GM18858 (cell line): ENCODE measurements around the gene ALDH5A1.
"Not testable (repeated sequence)": the region's sequence is repeated elsewhere in the genome, so short reads cannot be mapped to it uniquely, and the experiment has no call there.

Source experiments
- ATAC-seq: cut with Tn5 transposase; IDR thresholded peaks from one replicate; pipeline ENCODE4 v1.9.1; 2021; ENCODE audit not compliant: unreplicated experiment

ALDH5A1 gene

GRCh38 chr6:24484657-24485323 lies 10.0 kb upstream of the ALDH5A1 start:
- ATAC-seq, result no peak

DNA sequence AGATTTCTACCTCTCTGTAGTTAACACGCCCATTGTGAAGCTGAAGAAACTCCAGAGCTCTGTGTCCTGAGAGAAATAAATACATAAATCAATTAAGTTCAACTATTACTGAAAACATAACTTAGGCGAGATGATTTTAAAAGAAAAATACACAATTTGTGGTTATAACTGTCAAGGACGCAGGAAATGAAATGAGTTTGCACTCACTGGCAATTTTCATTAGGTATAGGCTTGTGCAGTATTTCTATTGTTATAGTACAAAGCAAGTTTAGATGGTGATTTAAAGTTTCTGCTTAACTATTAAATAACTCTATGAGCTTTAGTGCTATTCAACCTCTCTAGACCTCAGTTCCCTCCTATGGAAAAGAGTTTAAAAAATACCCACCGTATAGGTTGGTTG lies 8.7 kb upstream of the ALDH5A1 start:
- no peak for ATAC-seq

GRCh38 chr6:24489470-24489869 lies 5.3 kb upstream of the ALDH5A1 start, which contains the start of gene GPLD1:
TSS of gene GPLD1 (minus strand) at chr6:24489578. CDS start at chr6:24489511, 67 bp downstream.
- no peak for ATAC-seq

DNA sequence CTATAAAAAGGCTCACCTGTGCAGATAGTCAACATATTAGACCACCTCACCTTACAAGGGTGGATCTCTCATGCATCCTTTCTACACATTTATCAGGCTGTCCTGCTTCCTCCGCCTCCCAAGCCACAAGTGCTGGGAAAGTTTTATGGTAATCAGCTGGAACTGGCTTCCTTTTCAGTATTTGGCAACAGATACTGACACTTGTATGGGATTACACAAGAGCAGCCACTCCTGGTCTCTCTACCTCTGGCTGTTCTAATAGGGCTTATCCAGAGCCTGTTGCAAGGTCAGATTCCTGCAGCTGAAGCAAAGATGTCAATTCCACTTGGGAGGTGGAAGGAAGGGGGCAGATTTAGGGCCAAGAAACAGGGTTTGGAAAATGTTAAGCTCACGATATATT lies 4.9 kb upstream of the ALDH5A1 start:
- no peak for ATAC-seq

DNA sequence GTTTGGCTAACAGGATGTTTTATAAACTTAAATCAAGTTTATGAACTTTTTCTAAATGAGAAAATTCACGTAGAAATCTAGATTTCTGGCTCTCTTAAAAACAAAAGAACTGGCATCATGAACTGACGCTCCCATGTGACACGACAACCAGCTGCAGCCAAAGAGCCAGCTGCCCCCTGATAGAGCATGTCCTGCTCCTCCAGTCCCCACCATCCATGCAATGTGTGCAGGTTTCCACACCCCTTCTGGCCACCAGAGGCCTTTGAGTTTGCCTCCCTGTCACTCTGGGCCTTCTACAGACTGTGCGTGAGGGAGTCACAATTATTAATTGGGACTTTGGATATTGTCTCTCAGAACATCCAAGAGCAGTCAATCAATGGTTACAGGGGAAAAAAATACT lies 3.8 kb upstream of the ALDH5A1 start:
- no peak for ATAC-seq

DNA sequence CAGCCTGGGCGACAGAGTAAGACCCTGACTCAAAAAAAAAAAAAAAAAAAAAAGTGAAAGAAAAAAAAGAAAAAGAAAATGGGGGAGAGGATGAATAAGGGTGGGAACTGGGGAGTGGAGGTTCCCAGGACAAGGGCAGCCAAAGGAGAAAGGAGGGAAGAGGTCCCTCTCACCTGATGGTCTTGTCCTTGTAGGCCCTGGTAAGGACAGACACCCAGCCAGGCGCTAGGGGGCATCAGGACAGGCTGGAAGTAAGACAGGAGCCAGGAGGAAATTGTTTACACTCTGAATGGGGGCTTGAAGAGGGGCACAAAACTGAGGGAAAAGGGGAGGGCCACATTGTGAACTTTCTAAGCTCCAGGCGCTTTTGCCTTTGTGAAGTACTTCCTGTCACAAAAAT lies 2.3 kb upstream of the ALDH5A1 start:
- no peak for ATAC-seq

DNA sequence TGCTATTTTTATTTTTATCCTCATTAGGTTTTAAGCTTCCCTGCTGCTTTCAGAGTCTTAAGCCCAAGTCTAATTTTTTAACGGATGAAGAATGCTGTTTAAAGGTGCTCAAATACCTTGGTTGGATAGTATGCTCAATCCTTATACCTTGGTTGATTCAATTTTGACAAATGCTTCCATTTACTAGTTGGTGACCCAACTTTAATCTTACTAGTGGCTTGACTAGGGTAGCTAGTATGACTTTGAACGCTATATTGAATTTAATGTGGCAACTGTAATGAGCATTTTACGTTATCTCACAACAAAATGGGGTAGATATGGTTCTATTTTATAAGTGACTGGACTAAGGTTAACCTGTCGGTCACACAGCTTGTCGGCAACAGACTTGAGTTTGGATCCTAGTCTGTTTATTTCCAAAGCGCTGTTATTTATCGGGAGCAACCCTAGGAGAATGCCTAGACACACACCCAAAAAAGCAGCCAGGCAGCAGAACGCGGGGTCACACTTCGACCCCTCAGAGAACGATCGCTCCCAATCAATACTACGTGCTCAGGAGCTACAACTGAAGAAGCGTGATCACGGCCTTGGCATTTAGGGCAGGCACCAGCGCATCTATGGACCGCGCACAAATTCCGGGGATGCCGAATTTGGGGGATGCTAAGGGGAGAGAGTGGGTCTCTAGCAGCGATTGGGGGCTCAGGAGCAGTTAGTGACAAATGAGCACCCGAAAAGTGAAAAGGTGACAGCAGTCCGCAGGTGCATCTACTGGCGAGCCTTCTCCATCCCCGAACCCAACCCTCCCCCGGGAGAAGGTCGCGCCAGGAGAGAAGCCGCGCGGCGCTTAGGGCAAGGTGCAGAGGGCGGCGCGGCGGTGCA lies 586 bp upstream of the ALDH5A1 start:
- ATAC-seq, result no peak

DNA sequence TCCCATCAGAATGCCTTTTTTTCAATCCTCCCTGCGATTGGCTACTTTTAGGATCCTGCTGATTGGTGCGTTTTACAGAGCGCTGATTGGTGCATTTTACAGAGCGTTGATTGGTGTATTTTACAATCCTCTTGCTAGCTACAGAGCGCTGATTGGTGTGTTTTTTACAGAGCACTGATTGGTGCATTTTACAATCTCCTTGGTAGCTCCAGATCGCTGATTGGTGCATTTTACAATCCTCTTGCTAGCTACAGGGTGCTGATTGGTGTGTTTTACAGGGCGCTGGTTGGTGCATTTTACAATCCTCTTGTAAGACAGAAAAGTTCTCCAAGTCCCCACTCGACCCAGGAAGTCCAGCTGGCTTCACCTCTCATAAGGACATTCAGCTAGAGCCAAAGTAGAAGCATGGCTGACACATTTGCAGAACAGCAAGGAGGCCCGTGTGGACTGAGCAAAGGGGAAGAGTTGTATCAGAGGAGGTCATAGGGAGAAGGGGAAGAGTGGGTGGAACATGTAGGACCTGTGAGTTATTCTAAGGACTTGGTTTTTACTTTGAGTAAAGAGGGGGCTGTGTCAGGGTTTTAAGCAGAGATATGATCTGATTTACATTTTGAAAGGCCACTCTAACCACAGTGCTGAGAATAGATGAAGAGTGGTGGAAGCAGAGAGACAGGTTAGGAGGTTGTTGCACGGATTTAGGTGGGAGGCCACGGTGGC lies 2.6 kb downstream of the ALDH5A1 start:
- ATAC-seq, result no peak

DNA sequence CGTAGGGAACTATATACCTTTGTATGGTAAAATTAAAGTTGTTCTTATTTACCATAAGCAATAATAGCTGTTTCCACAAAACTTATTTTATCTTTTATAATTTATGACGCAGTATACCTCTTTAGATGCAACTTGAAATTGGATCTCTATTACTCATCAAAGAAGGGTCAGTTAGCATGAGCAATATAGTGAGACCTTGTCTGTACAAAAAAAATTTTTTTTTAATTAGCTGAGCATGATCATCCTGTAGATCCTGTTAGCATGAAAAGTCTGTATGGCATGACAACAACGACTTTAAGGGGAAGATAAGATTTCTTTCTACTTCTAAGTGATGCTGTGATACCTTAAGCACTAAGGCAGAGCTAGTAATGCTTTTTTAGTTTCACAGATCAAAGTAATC lies 5.9 kb downstream of the ALDH5A1 start:
- no peak for ATAC-seq

DNA sequence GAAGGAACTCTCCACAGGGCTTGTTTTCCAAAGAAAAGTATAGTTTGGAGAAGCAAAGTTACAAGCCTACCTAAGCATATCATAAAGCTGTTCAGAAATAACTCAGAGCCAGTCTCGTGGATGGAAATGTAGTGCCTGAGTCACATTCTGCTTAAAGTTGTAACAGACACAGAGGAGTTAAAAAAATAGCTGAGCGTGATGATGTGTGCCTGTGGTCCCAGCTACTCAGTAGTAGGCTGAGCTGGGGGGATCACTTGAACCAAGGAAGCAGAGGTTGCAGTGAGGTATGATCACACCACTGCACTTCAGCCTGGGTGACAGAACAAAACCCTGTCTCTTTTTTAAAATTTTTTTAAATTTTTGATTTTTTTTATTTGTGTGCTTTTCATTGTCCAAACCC lies 6.6 kb downstream of the ALDH5A1 start:
- no peak for ATAC-seq

GRCh38 chr6:24501914-24502313 lies 7.1 kb downstream of the ALDH5A1 start:
- ATAC-seq, result no peak

DNA sequence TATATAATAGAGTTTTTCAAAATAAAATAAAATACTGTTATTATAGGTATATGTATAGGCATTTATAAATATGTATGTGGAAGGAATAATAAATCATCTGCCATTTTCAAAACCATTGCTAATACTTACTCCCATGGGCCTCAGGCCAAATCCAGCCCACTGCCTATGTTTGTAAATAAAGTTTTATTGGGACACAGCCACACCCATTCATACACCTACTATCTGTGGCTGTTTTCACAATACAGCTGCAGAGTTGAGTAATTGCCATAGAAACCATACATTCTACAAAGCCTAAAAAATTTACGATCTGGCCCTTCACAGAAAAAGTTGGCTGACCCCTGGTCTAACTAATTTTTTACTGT lies 9.5 kb downstream of the ALDH5A1 start:
- ATAC-seq, result no peak

DNA sequence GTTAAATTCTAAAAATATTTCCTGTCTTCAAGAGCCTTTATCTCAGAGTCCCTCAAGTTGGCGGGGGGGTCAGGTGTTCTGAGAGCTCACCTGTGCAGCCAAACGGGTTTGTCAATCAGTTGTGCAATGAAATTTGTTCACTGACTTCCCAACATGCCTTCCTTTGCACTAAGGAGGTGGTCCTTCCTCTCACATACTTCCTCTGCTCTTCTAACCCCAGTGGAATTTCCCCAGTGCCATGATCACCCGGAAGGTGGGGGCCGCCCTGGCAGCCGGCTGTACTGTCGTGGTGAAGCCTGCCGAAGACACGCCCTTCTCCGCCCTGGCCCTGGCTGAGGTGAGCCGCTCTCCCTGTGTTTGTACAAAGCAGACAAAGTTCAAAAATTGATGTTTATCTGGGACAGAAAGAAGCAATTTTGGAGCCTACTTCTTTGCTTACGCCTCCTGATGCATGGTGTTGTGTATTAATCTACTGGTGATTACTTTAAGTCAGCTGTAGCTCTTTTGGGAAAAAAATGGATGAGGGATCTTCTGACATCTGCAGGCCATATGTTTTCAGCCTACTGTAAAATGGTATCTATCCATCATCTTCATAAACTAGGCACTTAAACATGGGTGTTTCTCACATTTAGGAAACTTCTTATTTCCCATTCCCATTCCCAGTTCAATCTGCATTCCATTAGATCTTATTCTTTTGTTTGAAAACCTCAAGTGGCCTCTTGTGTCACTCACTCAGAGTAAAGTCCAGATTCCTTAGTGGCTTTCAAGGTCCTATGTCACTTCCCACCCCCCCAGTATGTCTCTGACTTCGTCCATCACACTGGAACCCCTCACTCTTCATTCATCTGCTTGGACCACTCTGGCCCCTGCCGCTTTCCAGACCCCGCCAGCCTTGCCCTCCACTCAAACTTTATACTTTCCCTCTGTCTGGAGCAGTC lies 10.1 kb downstream of the ALDH5A1 start:
- no peak for ATAC-seq

DNA sequence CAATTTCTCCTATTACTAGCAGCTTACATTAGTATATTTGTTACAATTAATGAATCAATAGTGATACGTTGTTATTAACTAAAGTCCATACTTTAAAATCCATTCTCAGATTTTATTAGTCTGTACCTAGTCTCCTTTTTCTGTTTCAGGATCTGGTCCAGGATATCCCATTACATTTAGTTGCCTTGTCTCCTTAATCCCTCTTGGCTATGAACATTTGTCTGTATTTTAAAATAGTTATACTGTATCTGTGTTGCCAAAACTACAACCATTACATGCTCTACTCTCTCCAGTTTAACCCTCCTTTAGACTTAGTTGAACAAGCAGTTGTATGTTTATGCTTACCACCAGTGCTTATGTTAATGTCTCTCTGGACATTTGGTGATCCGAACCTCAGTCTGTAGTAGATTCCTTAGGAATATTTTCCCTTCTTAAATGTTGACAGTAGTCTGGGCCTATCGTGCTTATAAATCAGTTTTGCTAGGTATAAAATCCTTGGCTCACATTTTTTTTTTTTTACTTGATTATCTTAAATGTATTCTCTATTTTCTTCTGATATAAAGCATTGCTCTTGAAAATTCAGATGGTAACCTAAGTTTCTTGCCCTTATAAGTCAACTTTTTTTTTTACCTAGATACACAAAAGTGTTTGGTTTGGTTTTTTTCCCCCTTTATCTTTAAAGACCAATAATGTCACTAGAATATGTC lies 12.2 kb downstream of the ALDH5A1 start:
- no peak for ATAC-seq

- ATAC-seq, result not testable (repeated sequence)
Observed at GRCh38 chr6:24511976-24512375, 17.2 kb downstream of the ALDH5A1 start.

GRCh38 chr6:24513602-24514001 lies 18.8 kb downstream of the ALDH5A1 start:
- no peak for ATAC-seq

DNA sequence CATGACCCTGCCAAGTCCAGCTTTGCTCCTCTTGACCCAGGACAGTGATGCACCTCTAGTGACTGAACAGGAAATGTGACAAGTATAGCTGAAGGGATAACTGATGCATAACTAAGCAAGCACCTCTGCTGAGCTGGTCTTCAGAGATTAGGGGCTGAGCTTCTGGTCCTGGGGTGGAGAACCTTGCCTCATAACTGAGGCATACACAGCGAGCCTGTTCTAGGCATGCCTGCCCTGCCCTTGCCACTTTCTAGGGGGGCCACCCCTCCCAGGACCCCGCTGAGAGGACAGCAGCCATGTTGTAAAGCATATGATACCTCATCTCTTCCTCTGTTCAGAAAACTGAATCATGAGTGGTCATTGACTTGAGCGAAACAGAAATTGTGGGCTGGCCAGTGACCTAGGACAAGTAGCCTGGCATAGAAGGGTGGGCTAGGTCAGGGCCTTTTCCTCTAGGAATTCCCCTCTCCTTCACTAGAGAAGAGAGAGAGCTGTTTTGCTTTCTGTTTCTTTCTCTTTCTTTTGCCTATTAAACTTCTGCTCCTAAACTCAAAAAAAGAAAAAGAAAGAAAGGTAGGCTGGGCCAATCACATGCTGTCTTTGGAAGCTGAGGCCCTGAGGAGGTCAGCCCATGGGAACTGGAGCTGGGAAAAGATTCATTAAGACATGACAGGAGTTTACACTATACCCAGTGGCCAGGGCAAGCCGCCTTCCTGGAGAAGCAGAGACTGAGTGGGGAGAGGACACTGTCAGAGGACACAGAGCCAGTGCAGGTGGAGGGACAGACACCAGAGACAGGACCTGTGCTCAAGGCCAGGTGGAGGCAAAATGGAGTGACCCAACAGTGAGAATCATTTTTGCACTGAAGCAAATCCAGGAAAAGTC lies 23.1 kb downstream of the ALDH5A1 start:
- peak; percentile 61 for ATAC-seq

- peak; percentile 38 for ATAC-seq
Observed at GRCh38 chr6:24520929-24521546, 26.3 kb downstream of the ALDH5A1 start.
